SH-SY5Y (cell line): Measurements from ENCODE around the gene SHB.

Experiments
- GATA2 ChIP-seq: IDR thresholded peaks from 2 replicates; pipeline ENCODE4 v1.6.1; 2011; ENCODE audit warnings: mild to moderate bottlenecking, low read depth, low read length
- GATA3 ChIP-seq: IDR thresholded peaks from 2 replicates; pipeline ENCODE4 v1.6.1; 2011; ENCODE audit warnings: low read depth, mild to moderate bottlenecking, low read length, moderate library complexity

DNA sequence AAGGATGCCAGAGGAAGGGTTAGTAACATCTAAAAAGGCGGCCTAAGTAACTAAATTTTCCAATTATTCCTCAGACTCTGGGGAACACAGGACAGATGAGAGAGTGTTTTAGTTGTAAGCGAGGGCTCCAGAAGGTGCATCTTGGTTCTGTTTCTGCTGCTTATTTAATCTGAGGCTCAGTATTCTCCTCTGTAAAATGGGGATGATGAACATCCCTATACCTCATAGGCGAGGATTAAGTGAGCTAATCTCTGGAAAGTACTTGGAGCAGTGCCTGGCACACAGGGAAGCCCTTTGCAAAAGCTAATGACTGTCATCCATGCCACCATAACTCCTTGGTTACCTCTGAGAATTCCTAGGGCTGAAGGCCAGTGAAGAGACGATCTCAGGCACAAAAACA is 59.0 kb downstream of the SHB start:
- no peak for TF ChIP-seq GATA2
- TF ChIP-seq GATA3: no peak
